IMR-90 (cell line): ENCODE results near the gene CTIF. TPM values are rescaled to one million over a fixed set of nuclear protein-coding genes. Genes with fewer than 3 reads are reported as not detected.

Source experiments
- ATAC-seq: fragments of 200-7000 bp; cut with Tn5 transposase; 2 replicates; pipeline ENCODE4 v1.9.1; 2020; ENCODE audit warnings: low read depth, mild to moderate bottlenecking, moderate library complexity
- BruUV-seq: library from RNA; stranded (reverse); fragments of 400-500 nt; replicated peaks from 2 replicates; lab custom pipeline; 2021; lab: Mats Ljungman, UMichigan
- CTCF ChIA-PET: fragments of 300-600 bp; formaldehyde crosslinking; extraction: SDS; loops from one replicate; lab custom pipeline; 2021; ENCODE audit warnings: antibody characterized with exemption; lab: Yijun Ruan, JAX
- POLR2A ChIA-PET: fragments of 300-600 bp; sonication (Branson Sonifier 250); formaldehyde crosslinking; loops from one replicate; lab custom pipeline; 2022; ENCODE audit warnings: antibody characterized with exemption; ENCODE audit not compliant: unreplicated experiment; lab: Charles Lee
- DNase-seq: peaks from one replicate; pipeline ENCODE4 v3.0.0; 2013
- H2AFZ ChIP-seq: replicated peaks from 2 replicates; pipeline ENCODE3; 2013; ENCODE audit warnings: low read length, mild to moderate bottlenecking; ENCODE audit not compliant: poor library complexity
- H2AK5ac ChIP-seq: 2 replicates; pipeline ENCODE4 v1.6.1; 2013; ENCODE audit warnings: low read depth, low read length, inconsistent platforms
- H2AK9ac ChIP-seq: replicated peaks from 2 replicates; pipeline ENCODE3; 2013; ENCODE audit warnings: mild to moderate bottlenecking, low read depth, low read length, moderate library complexity; ENCODE audit not compliant: poor library complexity
- H2BK120ac ChIP-seq: 2 replicates; pipeline ENCODE4 v1.6.1; 2013; ENCODE audit warnings: low read depth, low read length, inconsistent platforms
- H2BK15ac ChIP-seq: 3 replicates; pipeline ENCODE4 v1.6.1; 2013; ENCODE audit warnings: low read depth, low read length, inconsistent platforms
- H2BK20ac ChIP-seq: 2 replicates; pipeline ENCODE4 v1.6.1; 2013; ENCODE audit warnings: low read depth, mild to moderate bottlenecking, inconsistent platforms, low read length, moderate library complexity
- H2BK5ac ChIP-seq: 2 replicates; pipeline ENCODE4 v1.6.1; 2013; ENCODE audit warnings: mild to moderate bottlenecking, low read depth, low read length, inconsistent platforms; ENCODE audit not compliant: poor library complexity, severe bottlenecking
- H3K14ac ChIP-seq: replicated peaks from 2 replicates; pipeline ENCODE4 v1.6.1; 2013; ENCODE audit warnings: low read depth, low read length, inconsistent platforms
- H3K18ac ChIP-seq: 2 replicates; pipeline ENCODE4 v1.6.1; 2013; ENCODE audit warnings: low read depth, low read length, control low read depth
- H3K23ac ChIP-seq: 2 replicates; pipeline ENCODE4 v1.6.1; 2013; ENCODE audit warnings: low read depth, low read length, inconsistent platforms
- H3K27ac ChIP-seq: 2 replicates; pipeline ENCODE4 v1.5.1; 2013; ENCODE audit warnings: mild to moderate bottlenecking, control low read depth, low read length; ENCODE audit not compliant: insufficient read depth
- H3K27me3 ChIP-seq: 2 replicates; pipeline ENCODE4 v1.6.1; 2013; ENCODE audit warnings: low read length; ENCODE audit not compliant: control insufficient read depth, insufficient read depth
- H3K36me3 ChIP-seq: 2 replicates; pipeline ENCODE4 v1.6.1; 2013; ENCODE audit warnings: low read length, mixed read lengths; ENCODE audit not compliant: control insufficient read depth, insufficient read depth
- H3K4ac ChIP-seq: 2 replicates; pipeline ENCODE4 v1.6.1; 2013; ENCODE audit warnings: low read depth, low read length, inconsistent platforms
- H3K4me1 ChIP-seq: 2 replicates; pipeline ENCODE4 v1.6.1; 2013; ENCODE audit warnings: low read length, mixed read lengths; ENCODE audit not compliant: control insufficient read depth, insufficient read depth
- H3K4me2 ChIP-seq: 2 replicates; pipeline ENCODE4 v1.6.1; 2013; ENCODE audit warnings: low read depth, mild to moderate bottlenecking, control low read depth, low read length, moderate library complexity
- H3K4me3 ChIP-seq: 2 replicates; pipeline ENCODE4 v1.5.1; 2013; ENCODE audit warnings: low read depth, mild to moderate bottlenecking, control low read depth, low read length, moderate library complexity; ENCODE audit not compliant: insufficient read depth
- H3K56ac ChIP-seq: 2 replicates; pipeline ENCODE4 v1.6.1; 2013; ENCODE audit warnings: low read length, inconsistent platforms; ENCODE audit not compliant: insufficient read depth; ENCODE audit errors: extremely low read depth
- H3K79me1 ChIP-seq, 2 experiments: 2 replicates each; pipeline ENCODE4 v1.6.1; 2013; ENCODE audit warnings: low read length in 2 of 2, inconsistent platforms in 1 of 2, low read depth in 1 of 2
- H3K9ac ChIP-seq: 2 replicates; pipeline ENCODE4 v1.6.1; 2013; ENCODE audit warnings: low read depth, low read length, control low read depth
- H3K9me1 ChIP-seq: 2 replicates; pipeline ENCODE4 v1.6.1; 2013; ENCODE audit warnings: low read length, inconsistent platforms; ENCODE audit not compliant: insufficient read depth
- H3K9me3 ChIP-seq: 2 replicates; pipeline ENCODE4 v1.6.1; 2013; ENCODE audit warnings: low read length; ENCODE audit not compliant: control insufficient read depth, insufficient read depth
- H4K20me1 ChIP-seq: 2 replicates; pipeline ENCODE4 v1.6.1; 2013; ENCODE audit warnings: low read length, inconsistent platforms; ENCODE audit not compliant: insufficient read depth
- H4K5ac ChIP-seq: 2 replicates; pipeline ENCODE4 v1.6.1; 2013; ENCODE audit warnings: mild to moderate bottlenecking, low read depth, low read length, control low read depth
- H4K8ac ChIP-seq, 2 experiments: 2 replicates each; pipeline ENCODE4 v1.6.1; 2013; ENCODE audit warnings: low read depth in 2 of 2, low read length in 2 of 2, control low read depth in 1 of 2, inconsistent platforms in 1 of 2
- H4K91ac ChIP-seq: 2 replicates; pipeline ENCODE4 v1.6.1; 2013; ENCODE audit warnings: low read depth, low read length, inconsistent platforms; ENCODE audit not compliant: insufficient read depth
- BHLHE40 ChIP-seq: fragments of 150-350 bp; IDR thresholded peaks from 2 replicates; pipeline ENCODE4 v1.6.1; 2016; ENCODE audit warnings: mild to moderate bottlenecking, low read depth, low read length
- CEBPB ChIP-seq: IDR thresholded peaks from 2 replicates; pipeline ENCODE4 v1.6.1; 2012; ENCODE audit warnings: low read depth, low read length, improper control_type of control experiment
- CHD1 ChIP-seq: IDR thresholded peaks from 2 replicates; pipeline ENCODE4 v1.6.1; 2012; ENCODE audit warnings: low read depth, low read length, improper control_type of control experiment
- ELK1 ChIP-seq: fragments of 150-350 bp; IDR thresholded peaks from 2 replicates; pipeline ENCODE4 v1.6.1; 2016; ENCODE audit warnings: low read depth, mild to moderate bottlenecking, low read length, moderate library complexity, borderline replicate concordance
- MAFK ChIP-seq: IDR thresholded peaks from 2 replicates; pipeline ENCODE4 v1.6.1; 2012; ENCODE audit warnings: low read depth, low read length, improper control_type of control experiment
- MAZ ChIP-seq: IDR thresholded peaks from 2 replicates; pipeline ENCODE4 v1.6.1; 2012; ENCODE audit warnings: low read depth, mild to moderate bottlenecking, low read length, improper control_type of control experiment, moderate library complexity, borderline replicate concordance
- MXI1 ChIP-seq: IDR thresholded peaks from 2 replicates; pipeline ENCODE4 v1.6.1; 2012; ENCODE audit warnings: low read depth, mild to moderate bottlenecking, low read length, moderate library complexity, borderline replicate concordance
- NFE2L2 ChIP-seq: fragments of 150-350 bp; IDR thresholded peaks from 2 replicates; pipeline ENCODE4 v1.6.1; 2016; ENCODE audit warnings: low read depth, mild to moderate bottlenecking, low read length
- POLR2A ChIP-seq: IDR thresholded peaks from 2 replicates; pipeline ENCODE4 v1.6.1; 2012; ENCODE audit warnings: mild to moderate bottlenecking, low read depth, low read length
- RAD21 ChIP-seq: IDR thresholded peaks from 2 replicates; pipeline ENCODE4 v1.6.1; 2012; ENCODE audit warnings: low read length, improper control_type of control experiment
- RCOR1 ChIP-seq: IDR thresholded peaks from 2 replicates; pipeline ENCODE4 v1.6.1; 2012; ENCODE audit warnings: mild to moderate bottlenecking, low read length, improper control_type of control experiment; ENCODE audit not compliant: insufficient replicate concordance
- RFX5 ChIP-seq: IDR thresholded peaks from 2 replicates; pipeline ENCODE4 v1.8.0; 2012; ENCODE audit warnings: low read depth, mild to moderate bottlenecking, low read length, moderate library complexity
- SMC3 ChIP-seq: fragments of 150-350 bp; IDR thresholded peaks from 2 replicates; pipeline ENCODE4 v1.6.1; 2016; ENCODE audit warnings: low read depth, mild to moderate bottlenecking, antibody characterized with exemption, low read length, moderate library complexity
- USF2 ChIP-seq: fragments of 150-350 bp; IDR thresholded peaks from 2 replicates; pipeline ENCODE4 v1.6.1; 2017; ENCODE audit warnings: mild to moderate bottlenecking, antibody characterized with exemption, low read length, low read depth
- WGBS, 2 experiments: methylation state at CpG; one replicate each; pipeline versions ENCODE4 v1.1.5 to v1.1.7; 2013; ENCODE audit warnings: missing lambda C conversion rate in 2 of 2; ENCODE audit not compliant: insufficient read length in 1 of 2; ENCODE audit errors: extremely low coverage in 2 of 2; 5-methylcytosine and 5-hydroxymethylcytosine counted together
- dilution Hi-C: fragments of 300-500 bp; cut with HindIII; formaldehyde crosslinking; loops from one replicate; pipeline ENCODE4 v1.14.3; 2018; ENCODE audit warnings: low sequenced_read_pairs; ENCODE audit not compliant: unreplicated experiment
- in situ Hi-C: fragments of 300-500 bp; cut with MboI; formaldehyde crosslinking; loops from 3 replicates; pipeline ENCODE4 v1.14.3; 2019; ENCODE audit warnings: low sequenced_read_pairs, inconsistent platforms, mixed read lengths
- intact Hi-C: fragments of 100-400 bp; cut with micrococcal nuclease; formaldehyde crosslinking; loops from 2 replicates; pipeline ENCODE4 v1.10.0; 2022
- polyA plus RNA-seq, 3 experiments: library from polyadenylated mRNA; depleted of rRNA; stranded (reverse); fragments of >200 nt; gene quantifications; 2 replicates each; pipeline ENCODE4 v1.2.3, GENCODE V29; 2012; ENCODE audit warnings: low replicate concordance in 1 of 3
- total RNA-seq: library from RNA; depleted of rRNA; stranded (reverse); fragments of >200 nt; gene quantifications from 2 replicates; pipeline ENCODE4 v1.2.3, GENCODE V29; 2012

The CTIF gene
- total and polyA plus RNA-seq, 2 of the 4 experiments (the other 2 are of a cell fraction), result 25.1 to 57.0 TPM

DNA sequence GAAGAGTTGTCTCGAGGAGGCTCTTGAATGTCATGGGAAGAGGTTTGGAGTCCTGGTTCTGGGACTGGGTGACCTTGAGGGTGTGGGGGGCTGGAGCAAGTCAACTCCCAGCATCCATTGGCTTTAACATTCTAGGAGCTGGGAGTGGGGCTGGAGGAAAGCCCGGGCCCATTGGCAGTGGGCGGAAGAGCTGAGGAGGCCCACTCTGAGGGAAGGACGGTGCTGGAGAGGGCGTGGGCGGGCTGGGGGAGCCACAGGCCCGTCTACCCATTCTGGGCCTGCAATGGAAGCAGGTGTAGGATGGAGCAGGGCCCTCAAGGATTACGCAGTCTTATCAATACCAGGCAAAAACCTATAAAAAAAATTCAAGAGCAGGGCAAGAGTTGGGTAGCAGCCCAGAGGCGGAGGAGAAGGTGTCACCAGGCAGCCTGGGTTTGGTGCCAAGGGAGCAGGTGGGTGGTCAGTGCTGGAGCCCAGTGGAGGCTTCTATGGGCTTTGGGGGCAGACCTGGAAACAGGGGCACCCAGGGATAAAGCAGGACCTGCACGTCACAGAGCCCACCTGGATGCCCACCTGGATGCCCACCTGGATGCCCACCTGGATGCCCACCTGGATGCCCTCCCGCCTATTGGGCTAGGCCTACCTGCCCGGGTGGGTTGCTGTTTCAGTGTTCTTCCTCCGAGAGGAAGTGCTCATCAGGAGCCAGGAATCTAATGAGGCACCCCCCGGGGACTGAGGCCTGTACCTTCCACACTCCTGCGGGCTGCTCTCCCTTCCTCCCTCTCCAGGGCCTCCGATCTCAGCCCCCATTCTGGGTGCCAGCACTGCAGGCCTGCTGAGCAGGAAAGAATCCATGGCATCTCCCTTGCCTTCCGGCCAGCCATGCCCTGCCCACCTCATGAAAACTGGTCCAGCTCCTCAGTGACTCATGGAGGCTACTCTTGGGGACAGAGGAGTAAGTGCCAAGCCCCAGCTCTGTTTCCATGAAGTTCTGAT lies 71.3 kb downstream of the CTIF start:
- Histone ChIP-seq H3K9ac (no peak overlapping the region), H4K8ac (no peak overlapping the region), H3K9me1 (peaks cover 74% of the 10 kb centered on the region), H3K4me2 (no peak overlapping the region), H3K23ac (no peak overlapping the region), H3K79me1 (peaks cover 57 to 100% of the 10 kb centered on the region in 2 experiments), H3K18ac (no peak overlapping the region), H2AK9ac (no peak overlapping the region), H3K4me3 (no peak overlapping the region), H4K91ac (no peak overlapping the region), H2BK5ac (no peak overlapping the region), H2BK15ac (no peak overlapping the region), H3K27me3 (no peaks in the 10 kb centered on the region), H3K9me3 (no peaks in the 10 kb centered on the region), H3K36me3 (peaks cover 2% of the 10 kb centered on the region; the same call in 1 of the 2 replicates), H3K27ac (no peak overlapping the region), H2BK120ac (no peak overlapping the region), H2AFZ (no peak overlapping the region), H3K56ac (no peak overlapping the region), H3K4ac (no peak overlapping the region), H4K20me1 (peaks cover 97% of the 10 kb centered on the region), H2BK20ac (no peak overlapping the region), H3K14ac (no peak overlapping the region), H4K5ac (no peak overlapping the region), H2AK5ac (no peak overlapping the region), H3K4me1 (peaks cover 32% of the 10 kb centered on the region)
- no TSS peak for BruUV-seq
- CTCF ChIA-PET, result interaction anchor here (0.8 kb wide), 1 partner anchor 1029 kb away, joined by 3 read pairs; no protein-coding TSS in a partner anchor
- WGBS, 2 experiments, result 88% methylated on average over 6 of the region's 17 CpGs; no CpG with 5 or more reads in 1 of the 2 experiments
- in situ Hi-C loops, result no loop called here
- DNase-seq (no peak), ATAC-seq (peak; percentile 6; the same call in 1 of the 2 replicates)
- intact Hi-C loops, result loop anchor here (10.0 kb wide), 1 partner anchor 55 kb away; no protein-coding TSS in a partner anchor
- dilution Hi-C loops, result no loop called here
- POLR2A ChIA-PET, result no interaction called here
- TF ChIP-seq CEBPB, result no peak
- no peak for TF ChIP-seq SMC3
- no peak for TF ChIP-seq POLR2A
- TF ChIP-seq RAD21, result no peak
- no peak for TF ChIP-seq MXI1
- TF ChIP-seq ELK1, result no peak
- TF ChIP-seq MAZ, result no peak
- TF ChIP-seq BHLHE40, result no peak
- no peak for TF ChIP-seq RCOR1
- no peak for TF ChIP-seq MAFK
- no peak for TF ChIP-seq CHD1
- no peak for TF ChIP-seq USF2
- no peak for TF ChIP-seq RFX5
- no peak for TF ChIP-seq NFE2L2
